Thyroid gland (tissue), 4 donors: Measurements from ENCODE around the gene KCNMB2. TPM values are rescaled to one million over a fixed set of nuclear protein-coding genes. Genes with fewer than 3 reads are reported as not detected.

Experiments used
- DNase-seq, 2 donors: peaks; one replicate each; pipeline ENCODE4 v3.0.0-alpha.2; 2019
- H3K27ac ChIP-seq, 3 donors: fragments of 200-600 bp; sonication (generic); 1 replicate in 2 of 3; 2 replicates in 1 of 3; pipeline ENCODE4 v1.5.1; 2016 to 2019; ENCODE audit warnings: mild to moderate bottlenecking in 1 of 3, moderate library complexity in 1 of 3
- H3K27me3 ChIP-seq: fragments of 200-600 bp; sonication (generic); one replicate; pipeline ENCODE4 v1.5.1; 2019
- H3K36me3 ChIP-seq, 2 donors: fragments of 200-600 bp; sonication (generic); one replicate each; pipeline ENCODE4 v1.5.1; 2016 to 2019
- H3K4me1 ChIP-seq, 2 donors: fragments of 200-600 bp; sonication (generic); one replicate each; pipeline ENCODE4 v1.5.1; 2017 to 2019
- H3K4me3 ChIP-seq, 3 donors: fragments of 200-600 bp; sonication (generic); replicated peaks in 1 of 3; 1 replicate in 2 of 3; 2 replicates in 1 of 3; pipeline ENCODE4 v1.5.1; 2016; ENCODE audit warnings: mild to moderate bottlenecking in 1 of 3
- H3K9me3 ChIP-seq: fragments of 200-600 bp; sonication (generic); one replicate; pipeline ENCODE4 v1.5.1; 2017
- POLR2A ChIP-seq, 2 donors: fragments of 450-650 bp; IDR thresholded peaks; one replicate each; pipeline ENCODE4 v1.6.1; 2017; ENCODE audit warnings: antibody characterized with exemption in 2 of 2, mild to moderate bottlenecking in 2 of 2, moderate library complexity in 1 of 2
- WGBS, 2 donors: methylation state at CpG; one replicate each; pipeline ENCODE4 v1.1.5; 2017; 5-methylcytosine and 5-hydroxymethylcytosine counted together
- intact Hi-C: fragments of 100-400 bp; cut with DNase I; formaldehyde crosslinking; loops from one replicate; pipeline ENCODE4 v1.15.1; 2023
- total RNA-seq, 4 donors: library from RNA; depleted of rRNA; stranded (reverse); fragments of >200 nt; gene quantifications; one replicate each; pipeline ENCODE4 v1.2.3, GENCODE V29; 2016
- TF ChIP-seq, protein P1 (sequence below), 6 experiments: fragments of 200-600 bp in 3 of 6; fragments of 450-650 bp in 3 of 6; sonication (generic) in 3 of 6; IDR thresholded peaks; one replicate each; pipeline ENCODE4 v1.5.1; 2016 to 2019; ENCODE audit warnings: antibody characterized with exemption in 6 of 6, mild to moderate bottlenecking in 2 of 6, inconsistent platforms in 1 of 6, moderate library complexity in 1 of 6

The KCNMB2 gene
- total RNA-seq, 4 donors from 2014 or later, result 0.56 to 0.92 (median 0.81) TPM; not detected in 1

DNA sequence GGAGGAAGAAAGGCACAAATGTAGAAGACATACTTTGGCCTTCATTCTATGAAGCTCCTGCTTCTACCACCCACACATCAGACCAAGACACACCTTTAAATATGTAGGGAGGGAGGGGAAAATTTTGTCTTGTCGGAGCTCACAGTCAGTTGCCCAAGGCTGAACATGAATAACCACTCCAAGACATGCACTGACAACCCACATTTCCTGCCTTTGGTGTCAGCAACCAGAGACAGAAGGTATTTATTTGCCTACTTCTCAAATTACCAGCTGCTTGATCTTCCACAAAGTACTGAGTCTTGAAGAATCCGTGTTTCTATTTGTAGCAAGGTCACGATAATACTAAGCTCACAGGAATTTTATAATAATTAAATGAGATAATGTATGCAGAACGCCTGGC lies 169.7 kb downstream of the KCNMB2 start:
- no peaks in the 10 kb centered on the region for H3K9me3 ChIP-seq
- no peaks in the 10 kb centered on the region for H3K27me3 ChIP-seq
- TF ChIP-seq POLR2A (IDR thresholded peaks at IDR 0.05), result no peak
- TF ChIP-seq, protein P1, sequence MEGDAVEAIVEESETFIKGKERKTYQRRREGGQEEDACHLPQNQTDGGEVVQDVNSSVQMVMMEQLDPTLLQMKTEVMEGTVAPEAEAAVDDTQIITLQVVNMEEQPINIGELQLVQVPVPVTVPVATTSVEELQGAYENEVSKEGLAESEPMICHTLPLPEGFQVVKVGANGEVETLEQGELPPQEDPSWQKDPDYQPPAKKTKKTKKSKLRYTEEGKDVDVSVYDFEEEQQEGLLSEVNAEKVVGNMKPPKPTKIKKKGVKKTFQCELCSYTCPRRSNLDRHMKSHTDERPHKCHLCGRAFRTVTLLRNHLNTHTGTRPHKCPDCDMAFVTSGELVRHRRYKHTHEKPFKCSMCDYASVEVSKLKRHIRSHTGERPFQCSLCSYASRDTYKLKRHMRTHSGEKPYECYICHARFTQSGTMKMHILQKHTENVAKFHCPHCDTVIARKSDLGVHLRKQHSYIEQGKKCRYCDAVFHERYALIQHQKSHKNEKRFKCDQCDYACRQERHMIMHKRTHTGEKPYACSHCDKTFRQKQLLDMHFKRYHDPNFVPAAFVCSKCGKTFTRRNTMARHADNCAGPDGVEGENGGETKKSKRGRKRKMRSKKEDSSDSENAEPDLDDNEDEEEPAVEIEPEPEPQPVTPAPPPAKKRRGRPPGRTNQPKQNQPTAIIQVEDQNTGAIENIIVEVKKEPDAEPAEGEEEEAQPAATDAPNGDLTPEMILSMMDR (IDR thresholded peaks at IDR 0.05), result no peak
- WGBS, 2 donors, result 76 to 83% methylated on average over 4 of the region's 4 CpGs
- intact Hi-C loops, result no loop called here
- no peak overlapping the region for H3K27ac ChIP-seq
- H3K4me3 ChIP-seq, result no peak overlapping the region
- H3K4me1 ChIP-seq, result peaks cover 5 to 14% of the 10 kb centered on the region in 2 donors
- no peaks in the 10 kb centered on the region for H3K36me3 ChIP-seq
- DNase-seq, result no peak

DNA sequence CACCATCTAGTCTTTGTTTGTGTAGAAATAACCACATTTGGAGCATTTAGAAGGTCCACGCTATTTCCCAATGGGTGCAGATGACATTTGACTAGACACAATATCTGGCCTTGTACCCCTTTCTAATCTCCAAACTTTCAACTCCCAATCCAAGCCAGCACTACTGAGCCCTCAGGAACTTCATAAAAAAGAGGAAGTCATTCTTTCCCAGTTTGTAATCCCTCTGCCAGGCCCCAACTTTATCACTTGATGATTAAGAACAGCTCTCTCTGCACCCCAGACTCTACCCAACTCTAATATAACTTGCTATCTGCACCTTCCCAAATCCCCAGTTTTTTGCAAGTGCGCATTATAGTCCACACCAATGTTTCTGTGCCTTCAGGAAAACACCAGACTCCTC lies 170.2 kb downstream of the KCNMB2 start:
- Histone ChIP-seq H3K27me3 (no peaks in the 10 kb centered on the region), H3K9me3 (no peaks in the 10 kb centered on the region), H3K4me3 (no peak overlapping the region), H3K36me3 (no peaks in the 10 kb centered on the region), H3K27ac (no peak overlapping the region), H3K4me1 (peaks cover 5 to 14% of the 10 kb centered on the region in 2 donors)
- no peak for DNase-seq
- intact Hi-C loops, result no loop called here
- no peak for TF ChIP-seq POLR2A (IDR thresholded peaks at IDR 0.05)
- TF ChIP-seq, protein P1 (IDR thresholded peaks at IDR 0.05), result no peak
- 94 to 98% methylated on average over 2 of the region's 2 CpGs for WGBS, 2 donors

DNA sequence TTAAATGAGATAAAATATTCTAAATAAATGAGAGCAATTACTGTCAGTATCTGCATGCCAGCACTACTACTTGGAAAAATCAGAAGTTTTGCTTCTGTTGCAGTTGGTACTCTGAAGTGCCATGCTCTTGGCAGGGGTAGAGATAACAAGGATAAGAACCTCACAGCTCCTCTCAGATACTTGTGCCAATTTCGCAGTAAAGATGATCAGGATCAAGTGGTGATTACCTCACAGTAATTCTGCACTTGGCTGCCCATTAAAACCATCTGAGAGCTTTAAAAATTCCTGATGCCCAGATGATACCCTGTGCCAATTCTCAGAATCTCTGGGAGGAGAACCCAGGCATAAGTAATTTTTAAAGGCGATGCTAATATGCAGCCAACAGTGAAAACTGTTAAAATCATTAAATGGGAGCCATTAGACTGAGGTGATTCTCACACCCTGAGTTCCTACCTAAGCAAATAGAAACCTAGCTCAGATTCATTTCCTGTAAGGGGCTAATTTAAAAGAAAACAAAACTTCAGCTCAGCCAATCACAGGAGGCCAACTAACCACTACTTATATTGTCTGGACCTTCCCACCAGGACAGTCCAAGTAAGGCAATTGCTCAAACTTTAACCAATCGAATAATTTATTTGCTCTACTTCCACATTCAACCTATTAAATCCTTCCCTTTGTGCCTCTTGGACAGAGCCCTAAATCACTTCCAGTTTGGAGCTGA lies 171.2 kb downstream of the KCNMB2 start:
- Histone ChIP-seq H3K27me3 (no peaks in the 10 kb centered on the region), H3K4me1 (peaks cover 5 to 14% of the 10 kb centered on the region in 2 donors), H3K36me3 (no peaks in the 10 kb centered on the region), H3K4me3 (no peak overlapping the region), H3K9me3 (no peaks in the 10 kb centered on the region), H3K27ac (peak overlapping the region in 1 of 3 donors; percentile 6)
- intact Hi-C loops, result no loop called here
- WGBS, 2 donors, result 53 to 59% methylated on average over 3 of the region's 3 CpGs
- DNase-seq, result peak; percentile 45 to 47
- TF ChIP-seq POLR2A (IDR thresholded peaks at IDR 0.05), result no peak
- TF ChIP-seq, protein P1 (IDR thresholded peaks at IDR 0.05), result no peak

DNA sequence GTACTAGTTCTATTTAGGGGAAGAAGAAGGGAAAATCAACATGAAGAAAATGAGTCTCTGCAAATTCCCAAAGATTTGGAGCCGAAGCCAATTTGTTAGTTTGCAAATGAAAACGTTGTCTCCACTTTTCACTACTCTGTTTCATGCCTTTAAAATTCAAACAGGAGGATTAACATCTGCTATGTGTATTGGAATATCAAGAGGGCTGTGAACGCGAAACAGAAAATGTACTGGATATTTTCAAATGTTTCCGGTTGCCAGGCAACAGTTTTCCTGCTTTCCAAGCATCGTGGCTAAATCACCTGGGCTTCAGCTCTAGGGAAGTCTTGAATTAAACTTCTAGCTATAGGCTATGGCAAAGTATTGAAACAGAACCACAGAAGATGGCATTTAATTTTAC lies 172.8 kb downstream of the KCNMB2 start:
- Histone ChIP-seq H3K27ac (no peak overlapping the region), H3K36me3 (no peaks in the 10 kb centered on the region), H3K27me3 (no peaks in the 10 kb centered on the region), H3K4me3 (no peak overlapping the region), H3K4me1 (peaks cover 5 to 10% of the 10 kb centered on the region in 2 donors), H3K9me3 (no peaks in the 10 kb centered on the region)
- DNase-seq, result no peak
- TF ChIP-seq POLR2A (IDR thresholded peaks at IDR 0.05), result no peak
- TF ChIP-seq, protein P1 (IDR thresholded peaks at IDR 0.05), result no peak
- intact Hi-C loops, result no loop called here
- 57 to 64% methylated on average over 6 of the region's 6 CpGs for WGBS, 2 donors

DNA sequence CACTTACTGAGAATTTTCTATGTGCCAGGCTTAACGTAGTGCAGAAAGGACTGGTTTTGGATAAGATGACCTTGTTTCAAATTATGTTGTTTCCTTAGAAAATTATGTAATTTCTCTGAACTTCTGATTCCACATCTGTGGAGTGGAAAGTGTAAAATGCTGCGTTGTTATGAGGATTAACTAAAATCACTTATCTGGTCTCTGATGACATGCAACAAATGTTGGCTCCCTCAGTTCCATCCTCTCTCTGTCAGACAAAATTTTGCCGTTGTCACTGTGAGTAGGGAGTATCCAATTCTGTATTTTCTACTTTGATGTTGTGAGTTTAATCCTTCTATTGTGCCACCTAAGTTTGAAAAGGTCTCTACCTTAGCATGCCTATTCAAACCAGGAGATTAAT lies 175.5 kb downstream of the KCNMB2 start:
- H3K36me3 ChIP-seq, result no peaks in the 10 kb centered on the region
- DNase-seq, result no peak
- H3K27ac ChIP-seq, result no peak overlapping the region
- no peak overlapping the region for H3K4me3 ChIP-seq
- intact Hi-C loops, result no loop called here
- 92 to 96% methylated on average over 3 of the region's 3 CpGs for WGBS, 2 donors
- TF ChIP-seq, protein P1 (IDR thresholded peaks at IDR 0.05), result no peak
- no peak for TF ChIP-seq POLR2A (IDR thresholded peaks at IDR 0.05)
- no peaks in the 10 kb centered on the region for H3K9me3 ChIP-seq
- no peaks in the 10 kb centered on the region for H3K27me3 ChIP-seq
- peaks cover 4 to 10% of the 10 kb centered on the region in 2 donors for H3K4me1 ChIP-seq
